A673 (cell line): ENCODE results near the gene RAET1E.

Experiments used
- EZH2 ChIP-seq: fragments of 200-600 bp; sonication (generic); IDR thresholded peaks from 2 replicates; pipeline ENCODE4 v1.6.1; 2017; ENCODE audit warnings: borderline replicate concordance, low read depth, mild to moderate bottlenecking, mixed read lengths, antibody characterized with exemption, low read length; ENCODE audit not compliant: poor library complexity, severe bottlenecking
- TF ChIP-seq, protein P1 (sequence below): fragments of 300-800, 200-600 bp; sonication (generic); conservative IDR thresholded peaks from 2 replicates; pipeline ENCODE4 v1.5.1; 2017; ENCODE audit warnings: low read depth, mild to moderate bottlenecking, antibody characterized with exemption, low read length, moderate library complexity, mixed read lengths

DNA sequence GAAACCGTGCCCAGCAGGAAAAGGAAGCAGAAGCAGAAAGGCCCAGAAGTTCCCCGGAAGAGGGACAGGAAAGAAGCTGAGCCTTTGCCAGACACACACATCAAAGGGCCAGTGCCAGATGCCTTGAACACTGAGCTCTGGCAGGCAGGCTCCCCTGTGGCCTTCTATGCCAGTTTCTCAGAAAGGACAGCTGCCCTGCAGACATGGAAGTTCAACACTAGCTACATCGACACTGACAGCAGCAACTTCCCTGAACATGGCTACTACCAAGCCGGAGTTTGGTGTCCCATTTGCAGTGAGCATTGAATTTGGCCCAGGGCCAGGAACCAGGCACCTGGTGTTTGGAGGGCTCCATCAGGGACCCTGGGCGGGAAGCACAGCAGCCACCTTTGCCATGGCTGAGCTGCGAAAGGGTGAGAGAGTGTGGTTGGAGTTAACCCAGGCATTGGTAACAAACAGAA lies 8.0 kb upstream of the RAET1E start:
- TF ChIP-seq, protein P1, sequence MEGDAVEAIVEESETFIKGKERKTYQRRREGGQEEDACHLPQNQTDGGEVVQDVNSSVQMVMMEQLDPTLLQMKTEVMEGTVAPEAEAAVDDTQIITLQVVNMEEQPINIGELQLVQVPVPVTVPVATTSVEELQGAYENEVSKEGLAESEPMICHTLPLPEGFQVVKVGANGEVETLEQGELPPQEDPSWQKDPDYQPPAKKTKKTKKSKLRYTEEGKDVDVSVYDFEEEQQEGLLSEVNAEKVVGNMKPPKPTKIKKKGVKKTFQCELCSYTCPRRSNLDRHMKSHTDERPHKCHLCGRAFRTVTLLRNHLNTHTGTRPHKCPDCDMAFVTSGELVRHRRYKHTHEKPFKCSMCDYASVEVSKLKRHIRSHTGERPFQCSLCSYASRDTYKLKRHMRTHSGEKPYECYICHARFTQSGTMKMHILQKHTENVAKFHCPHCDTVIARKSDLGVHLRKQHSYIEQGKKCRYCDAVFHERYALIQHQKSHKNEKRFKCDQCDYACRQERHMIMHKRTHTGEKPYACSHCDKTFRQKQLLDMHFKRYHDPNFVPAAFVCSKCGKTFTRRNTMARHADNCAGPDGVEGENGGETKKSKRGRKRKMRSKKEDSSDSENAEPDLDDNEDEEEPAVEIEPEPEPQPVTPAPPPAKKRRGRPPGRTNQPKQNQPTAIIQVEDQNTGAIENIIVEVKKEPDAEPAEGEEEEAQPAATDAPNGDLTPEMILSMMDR, result no peak
- no peak for TF ChIP-seq EZH2
